VCaP (cell line): Measurements from ENCODE around the gene CDKN1C.

Experiments
- H3K27ac ChIP-seq: fragments of 450-650 bp; 2 replicates; pipeline ENCODE4 v1.5.1; 2017
- TF ChIP-seq, protein P1 (sequence below): fragments of 450-650 bp; conservative IDR thresholded peaks from 2 replicates; pipeline ENCODE4 v1.5.1; 2017; ENCODE audit warnings: mild to moderate bottlenecking, moderate library complexity

CDKN1C gene

DNA sequence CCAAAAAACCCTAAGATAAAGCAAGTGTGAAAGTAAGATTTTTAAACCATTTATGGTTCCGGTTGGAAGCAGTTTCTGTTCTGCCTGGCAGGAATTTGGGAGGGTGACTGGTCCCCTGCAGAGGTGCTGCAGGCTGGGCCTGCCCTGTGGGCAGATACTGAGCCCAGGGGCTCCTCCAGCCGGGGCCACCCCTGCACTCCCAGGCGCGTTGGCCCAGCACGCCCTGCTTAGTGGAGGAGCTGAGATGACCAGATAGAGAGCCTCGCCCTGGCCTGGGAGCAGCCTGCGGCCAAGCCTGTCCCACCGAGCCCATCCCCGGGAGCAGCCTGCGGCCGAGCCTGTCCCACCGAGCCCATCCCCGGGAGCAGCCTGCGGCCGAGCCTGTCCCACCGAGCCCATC, 35.7 kb upstream of the CDKN1C start:
- H3K27ac ChIP-seq: no peak overlapping the region
- TF ChIP-seq, protein P1, sequence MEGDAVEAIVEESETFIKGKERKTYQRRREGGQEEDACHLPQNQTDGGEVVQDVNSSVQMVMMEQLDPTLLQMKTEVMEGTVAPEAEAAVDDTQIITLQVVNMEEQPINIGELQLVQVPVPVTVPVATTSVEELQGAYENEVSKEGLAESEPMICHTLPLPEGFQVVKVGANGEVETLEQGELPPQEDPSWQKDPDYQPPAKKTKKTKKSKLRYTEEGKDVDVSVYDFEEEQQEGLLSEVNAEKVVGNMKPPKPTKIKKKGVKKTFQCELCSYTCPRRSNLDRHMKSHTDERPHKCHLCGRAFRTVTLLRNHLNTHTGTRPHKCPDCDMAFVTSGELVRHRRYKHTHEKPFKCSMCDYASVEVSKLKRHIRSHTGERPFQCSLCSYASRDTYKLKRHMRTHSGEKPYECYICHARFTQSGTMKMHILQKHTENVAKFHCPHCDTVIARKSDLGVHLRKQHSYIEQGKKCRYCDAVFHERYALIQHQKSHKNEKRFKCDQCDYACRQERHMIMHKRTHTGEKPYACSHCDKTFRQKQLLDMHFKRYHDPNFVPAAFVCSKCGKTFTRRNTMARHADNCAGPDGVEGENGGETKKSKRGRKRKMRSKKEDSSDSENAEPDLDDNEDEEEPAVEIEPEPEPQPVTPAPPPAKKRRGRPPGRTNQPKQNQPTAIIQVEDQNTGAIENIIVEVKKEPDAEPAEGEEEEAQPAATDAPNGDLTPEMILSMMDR: no peak

DNA sequence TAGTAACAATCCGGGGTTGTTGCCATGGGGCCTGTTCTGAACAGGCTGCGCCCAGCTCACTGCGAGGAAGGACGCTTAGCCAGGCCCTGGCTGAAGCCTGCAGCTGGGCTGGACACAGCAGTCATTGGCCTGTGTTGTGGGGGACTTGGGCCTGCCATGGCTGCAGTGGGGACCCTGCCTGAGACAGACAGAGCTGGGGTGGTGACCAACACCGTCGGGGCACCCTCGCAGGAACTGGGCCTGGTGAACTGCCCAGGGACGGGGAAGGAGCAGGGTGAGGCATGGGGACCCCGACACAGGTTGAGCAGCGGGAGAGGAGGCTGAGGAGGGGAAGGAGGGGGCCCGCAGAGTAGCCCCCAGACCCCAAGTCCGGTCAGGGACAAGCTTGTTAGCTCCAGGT, 34.8 kb upstream of the CDKN1C start:
- TF ChIP-seq, protein P1: no peak
- H3K27ac ChIP-seq: no peak overlapping the region

DNA sequence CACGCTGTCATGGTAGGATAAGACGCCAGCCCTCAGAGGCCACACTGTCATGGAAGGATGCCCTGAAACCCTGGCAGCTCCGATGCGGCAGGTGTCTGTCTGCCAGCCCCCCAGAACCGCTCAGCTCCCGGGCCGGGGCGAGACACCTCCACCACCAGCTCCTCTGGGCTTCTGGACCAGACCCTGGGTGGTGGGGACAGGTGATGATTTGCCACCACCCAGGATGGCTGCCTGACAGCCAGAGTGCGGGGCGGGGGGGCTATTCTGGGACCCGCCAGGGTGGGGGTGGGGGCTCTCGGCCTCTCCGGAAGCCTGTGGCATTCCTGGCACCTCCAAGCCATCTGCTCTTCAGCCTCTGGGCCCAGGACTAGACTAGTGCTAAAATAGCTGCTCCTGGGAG, 34.3 kb upstream of the CDKN1C start:
- H3K27ac ChIP-seq: no peak overlapping the region
- TF ChIP-seq, protein P1: no peak

DNA sequence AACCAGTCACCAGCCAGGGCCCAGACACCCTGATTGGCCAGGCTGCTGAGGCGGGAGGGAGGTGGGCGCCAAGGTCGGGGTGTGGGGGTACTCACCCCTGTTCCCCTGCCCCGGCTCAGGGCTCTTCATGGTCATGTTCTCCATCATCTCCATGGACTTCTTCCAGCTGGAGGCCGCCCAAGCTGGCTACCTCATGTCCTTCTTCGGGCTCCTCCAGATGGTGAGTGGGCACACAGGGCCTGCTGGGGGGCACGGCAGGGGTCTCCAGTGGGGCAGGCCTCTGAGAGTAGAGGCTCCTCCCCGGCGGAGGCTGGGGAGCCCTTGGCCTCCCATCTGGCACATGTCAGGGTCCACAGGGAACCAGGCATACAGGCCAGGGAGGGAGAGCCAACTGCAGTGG, 33.6 kb upstream of the CDKN1C start:
- no peak overlapping the region for H3K27ac ChIP-seq
- TF ChIP-seq, protein P1: no peak

DNA sequence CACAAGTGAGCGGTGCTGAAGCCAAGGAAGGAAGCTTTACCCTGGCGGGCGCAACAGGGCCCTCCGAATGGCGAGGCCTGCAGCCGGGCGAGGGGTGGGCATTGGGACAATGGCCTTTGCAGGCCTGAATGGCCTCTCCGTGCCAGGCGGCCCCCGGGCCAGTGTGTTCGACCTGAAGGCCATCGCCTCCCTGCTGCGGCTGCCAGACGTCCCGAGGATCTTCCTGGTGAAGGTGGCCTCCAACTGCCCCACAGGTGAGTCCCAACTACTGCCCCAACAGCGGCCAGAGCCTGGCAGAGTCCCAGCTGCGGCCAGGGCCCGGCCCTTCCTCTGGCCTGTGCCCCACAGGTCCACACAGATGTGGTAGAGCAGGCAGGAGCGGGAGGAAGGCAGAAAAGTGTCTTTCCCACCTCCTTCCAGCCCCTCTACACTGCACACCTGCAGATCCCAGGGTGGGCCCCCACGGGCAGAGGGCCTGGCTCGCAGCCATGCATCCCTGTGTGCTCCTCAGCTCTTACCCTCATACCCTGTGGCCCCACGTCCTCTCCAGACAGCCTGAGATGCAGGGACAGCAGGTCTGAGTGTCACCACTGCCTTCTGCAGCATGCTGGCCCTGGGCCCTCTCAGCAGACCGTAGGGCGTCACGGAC, 32.4 kb upstream of the CDKN1C start:
- H3K27ac ChIP-seq: no peak overlapping the region
- TF ChIP-seq, protein P1: no peak

DNA sequence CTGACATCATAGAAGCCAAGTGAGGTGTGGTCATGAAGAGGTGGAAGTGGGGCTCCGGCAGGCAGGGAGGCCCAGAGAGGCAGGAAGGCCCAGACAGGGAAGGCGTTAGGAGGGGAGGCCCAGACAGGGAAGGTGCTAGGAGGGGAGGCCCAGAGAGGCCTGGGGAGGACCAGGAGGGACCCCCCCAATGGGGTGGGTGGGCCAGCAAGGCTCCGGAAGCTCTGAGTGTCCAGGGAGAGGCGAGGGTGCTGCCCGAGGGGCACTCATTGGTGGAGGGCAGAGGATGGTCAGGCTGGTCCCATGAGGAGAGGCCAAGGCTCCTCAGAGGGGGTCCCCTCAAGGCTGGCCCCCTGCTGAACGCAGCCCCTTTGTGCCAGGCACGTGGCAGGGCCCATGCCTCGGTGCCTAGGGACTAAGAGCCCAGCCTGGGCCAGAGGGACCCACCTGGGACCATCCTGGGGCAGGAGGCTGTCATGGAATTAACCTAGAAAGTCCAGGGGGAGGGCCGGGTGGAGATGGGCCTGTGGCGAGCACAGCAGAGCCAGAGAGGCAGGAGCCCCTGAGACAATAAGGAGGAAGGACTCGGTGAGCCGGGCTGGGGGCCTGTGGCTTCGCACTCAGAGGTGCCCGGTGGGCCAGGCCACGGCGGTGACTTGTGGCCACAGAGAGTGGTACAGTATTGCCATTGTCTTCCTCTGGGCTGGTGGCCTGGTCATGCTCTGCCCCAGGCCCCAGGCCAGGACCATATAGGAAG, 31.5 kb upstream of the CDKN1C start:
- TF ChIP-seq, protein P1: no peak
- no peak overlapping the region for H3K27ac ChIP-seq

DNA sequence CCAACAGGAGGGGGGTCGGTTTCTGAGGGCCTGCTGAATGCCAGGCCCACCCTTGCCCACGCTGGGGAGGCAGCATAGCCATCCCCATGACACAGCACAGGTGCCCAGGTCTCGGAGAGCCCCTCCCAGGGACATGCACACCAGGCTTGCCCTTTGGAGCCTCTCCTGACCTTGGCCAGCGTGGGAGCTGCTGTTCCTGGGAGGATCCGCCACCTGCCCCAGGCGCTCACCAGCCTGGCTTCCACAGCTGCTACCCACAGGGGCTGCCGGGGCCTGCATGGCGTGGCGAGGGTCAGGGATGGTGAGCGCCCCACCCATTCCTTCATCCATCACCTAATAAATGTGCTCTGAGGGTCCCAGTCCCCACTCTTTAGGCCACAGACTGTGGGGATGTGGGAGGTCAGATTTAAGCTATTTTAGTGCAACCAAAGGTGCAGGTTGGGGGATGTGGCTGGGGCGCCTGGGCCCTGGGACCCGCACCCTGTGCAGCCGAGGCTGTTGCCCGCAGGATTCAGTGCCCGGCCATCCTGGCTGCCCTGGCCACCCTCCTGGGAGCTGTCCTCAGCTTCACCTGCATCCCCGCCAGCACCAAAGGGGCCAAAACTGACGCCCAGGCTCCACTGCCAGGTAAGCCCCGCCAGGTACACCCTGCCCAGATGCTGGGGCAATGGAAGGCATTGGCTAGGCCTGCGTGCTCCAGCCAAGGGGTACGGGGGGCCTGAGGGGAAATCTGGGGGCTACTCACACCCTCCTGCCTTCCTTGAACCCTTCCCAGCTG, 30.7 kb upstream of the CDKN1C start:
- TF ChIP-seq, protein P1: no peak

More for the DNA sequence above, 30.7 kb upstream of the CDKN1C start:
- H3K27ac ChIP-seq: no peak overlapping the region
